Inflammatory macrophage (primary cell): ENCODE results near the gene RAPGEF3.

ENCODE experiments used
- DNase-seq, 2 donors: peaks; one replicate each; pipeline ENCODE4 v3.0.0-alpha.2; 2020 to 2022

RAPGEF3 gene

GRCh38 chr12:47755655-47756562 lies 2.8 kb downstream of the RAPGEF3 start:
- no peak for DNase-seq

- DNase-seq: no peak
Measured at GRCh38 chr12:47754881-47755280, 3.8 kb downstream of the RAPGEF3 start.

- no peak for DNase-seq
Measured at GRCh38 chr12:47754126-47754525, 4.6 kb downstream of the RAPGEF3 start.

GRCh38 chr12:47753021-47754001 lies 5.4 kb downstream of the RAPGEF3 start:
- DNase-seq: no peak

GRCh38 chr12:47752552-47752951 lies 6.1 kb downstream of the RAPGEF3 start:
- DNase-seq: no peak

GRCh38 chr12:47752121-47752520 lies 6.6 kb downstream of the RAPGEF3 start:
- no peak for DNase-seq

- no peak for DNase-seq
Measured at GRCh38 chr12:47751561-47751960, 7.1 kb downstream of the RAPGEF3 start.

GRCh38 chr12:47750916-47751470 lies 7.7 kb downstream of the RAPGEF3 start:
- DNase-seq: no peak

GRCh38 chr12:47750229-47750798 lies 8.4 kb downstream of the RAPGEF3 start:
- peak; percentile 85 to 92 for DNase-seq

GRCh38 chr12:47748899-47749298 lies 9.8 kb downstream of the RAPGEF3 start:
- DNase-seq: no peak

GRCh38 chr12:47748507-47748828 lies 10.2 kb downstream of the RAPGEF3 start:
- no peak for DNase-seq

- DNase-seq: no peak
Measured at GRCh38 chr12:47747596-47748506, 10.8 kb downstream of the RAPGEF3 start.

GRCh38 chr12:47747126-47747525 lies 11.6 kb downstream of the RAPGEF3 start:
- no peak for DNase-seq

GRCh38 chr12:47746523-47746922 lies 12.2 kb downstream of the RAPGEF3 start:
- no peak for DNase-seq

- DNase-seq: no peak
Measured at GRCh38 chr12:47746073-47746472, 12.6 kb downstream of the RAPGEF3 start.

- no peak for DNase-seq
Measured at GRCh38 chr12:47745485-47746041, 13.1 kb downstream of the RAPGEF3 start.

- no peak for DNase-seq
Measured at GRCh38 chr12:47744778-47745436, 13.8 kb downstream of the RAPGEF3 start.

GRCh38 chr12:47744005-47744651 lies 14.6 kb downstream of the RAPGEF3 start:
- DNase-seq: no peak

GRCh38 chr12:47743311-47743860 lies 15.3 kb downstream of the RAPGEF3 start:
- no peak for DNase-seq
